ENCODE results near the gene S100A5.

Gene S100A5

GRCh38 chr1:153570874-153571273, 30.1 kb upstream of the S100A5 start:
- TF ChIP-seq, protein P1, sequence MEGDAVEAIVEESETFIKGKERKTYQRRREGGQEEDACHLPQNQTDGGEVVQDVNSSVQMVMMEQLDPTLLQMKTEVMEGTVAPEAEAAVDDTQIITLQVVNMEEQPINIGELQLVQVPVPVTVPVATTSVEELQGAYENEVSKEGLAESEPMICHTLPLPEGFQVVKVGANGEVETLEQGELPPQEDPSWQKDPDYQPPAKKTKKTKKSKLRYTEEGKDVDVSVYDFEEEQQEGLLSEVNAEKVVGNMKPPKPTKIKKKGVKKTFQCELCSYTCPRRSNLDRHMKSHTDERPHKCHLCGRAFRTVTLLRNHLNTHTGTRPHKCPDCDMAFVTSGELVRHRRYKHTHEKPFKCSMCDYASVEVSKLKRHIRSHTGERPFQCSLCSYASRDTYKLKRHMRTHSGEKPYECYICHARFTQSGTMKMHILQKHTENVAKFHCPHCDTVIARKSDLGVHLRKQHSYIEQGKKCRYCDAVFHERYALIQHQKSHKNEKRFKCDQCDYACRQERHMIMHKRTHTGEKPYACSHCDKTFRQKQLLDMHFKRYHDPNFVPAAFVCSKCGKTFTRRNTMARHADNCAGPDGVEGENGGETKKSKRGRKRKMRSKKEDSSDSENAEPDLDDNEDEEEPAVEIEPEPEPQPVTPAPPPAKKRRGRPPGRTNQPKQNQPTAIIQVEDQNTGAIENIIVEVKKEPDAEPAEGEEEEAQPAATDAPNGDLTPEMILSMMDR (conservative IDR thresholded peaks at IDR 0.05) = no peak
- no peak overlapping the region for H3K27ac ChIP-seq

GRCh38 chr1:153569465-153569864, 28.7 kb upstream of the S100A5 start:
- TF ChIP-seq, protein P1 (conservative IDR thresholded peaks at IDR 0.05) = no peak
- H3K27ac ChIP-seq = no peak overlapping the region

DNA sequence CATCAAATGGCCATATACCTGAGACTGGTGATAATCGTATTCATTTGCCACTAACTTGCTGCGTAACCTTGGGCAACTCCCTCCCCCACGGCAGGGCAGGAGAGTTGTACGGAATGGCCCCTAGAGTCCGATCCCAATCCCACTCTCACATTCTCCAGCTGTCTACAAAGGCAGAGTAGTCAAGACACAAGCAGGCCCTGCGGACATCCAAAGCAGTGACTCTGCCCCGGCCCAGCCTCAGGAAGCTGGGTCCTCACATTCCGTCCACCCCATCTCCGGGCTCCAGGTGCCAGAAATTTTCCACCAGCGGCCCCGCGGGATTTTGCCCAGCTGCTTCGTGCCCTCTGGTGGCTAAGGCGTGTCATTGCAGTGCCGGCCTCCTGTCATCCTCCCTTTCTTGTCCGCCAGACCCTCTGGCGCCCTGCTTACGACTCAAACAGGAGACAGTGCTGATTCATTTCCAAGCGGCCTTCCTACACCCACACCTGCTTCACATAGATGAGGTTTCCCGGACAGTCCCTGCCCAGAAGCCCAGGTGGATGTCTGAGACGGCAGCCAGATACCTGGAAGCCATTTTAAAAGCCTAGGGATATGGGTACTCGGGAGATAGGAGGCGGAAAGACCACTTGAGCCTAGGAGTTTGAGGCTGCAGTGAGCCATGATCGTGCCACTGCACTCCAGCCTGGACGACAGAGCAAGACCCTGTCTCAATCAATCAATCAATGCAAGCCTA, 27.8 kb upstream of the S100A5 start:
- H3K27ac ChIP-seq = peak overlapping the region; percentile 61; the same call in 1 of the 2 replicates
- TF ChIP-seq, protein P1 (conservative IDR thresholded peaks at IDR 0.05) = peak; percentile 98

GRCh38 chr1:153567621-153568366, 27.1 kb upstream of the S100A5 start:
- H3K27ac ChIP-seq = no peak overlapping the region; the same call in 1 of the 2 replicates
- TF ChIP-seq, protein P1 (conservative IDR thresholded peaks at IDR 0.05) = no peak

DNA sequence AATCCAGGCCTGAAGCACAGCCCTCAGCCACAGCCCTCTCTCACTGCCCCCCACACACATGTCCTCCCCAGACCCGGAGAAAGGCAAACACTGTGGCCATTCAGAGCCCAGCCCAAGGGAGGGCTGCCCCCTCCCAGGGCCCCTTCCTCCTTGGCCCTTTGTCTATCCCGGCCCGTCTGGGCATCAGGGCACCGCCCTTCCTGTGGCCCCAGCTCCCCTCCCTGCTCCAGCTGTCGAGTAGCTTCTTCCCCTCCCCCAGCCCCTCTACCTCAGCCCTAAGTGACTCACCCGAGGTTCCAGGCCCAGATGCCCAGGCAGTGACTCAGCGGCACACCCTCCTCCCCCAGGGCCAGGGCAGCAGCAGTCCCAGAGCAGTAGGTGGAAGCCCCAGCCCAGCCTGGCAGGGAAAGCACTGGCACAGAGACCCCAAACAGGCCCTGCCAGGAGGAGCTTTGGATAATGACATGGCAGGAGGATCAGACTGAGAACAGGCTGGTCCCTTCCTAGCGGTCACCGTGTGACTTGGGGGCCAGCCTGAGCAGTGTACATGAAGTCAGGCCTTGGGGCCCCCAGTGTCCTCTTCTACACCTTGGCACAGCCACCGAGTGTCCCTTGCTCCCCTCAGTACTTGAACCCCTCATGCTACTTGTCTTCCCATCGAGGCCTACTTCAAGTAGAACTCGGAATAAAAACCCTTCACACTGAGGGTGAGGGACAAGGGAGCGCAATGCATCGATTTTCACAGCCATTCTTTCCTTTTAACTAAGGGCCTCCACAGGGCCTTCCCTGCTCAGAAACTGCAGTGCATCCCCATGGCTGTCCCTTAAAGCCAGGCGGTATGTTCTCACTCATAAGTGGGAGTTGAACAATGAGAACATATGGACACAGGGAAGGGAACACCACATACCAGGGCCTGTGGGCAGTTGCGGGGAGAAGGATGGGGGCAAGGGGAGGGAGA, 26.0 kb upstream of the S100A5 start:
- H3K27ac ChIP-seq = no peak overlapping the region
- TF ChIP-seq, protein P1 (conservative IDR thresholded peaks at IDR 0.05) = no peak

DNA sequence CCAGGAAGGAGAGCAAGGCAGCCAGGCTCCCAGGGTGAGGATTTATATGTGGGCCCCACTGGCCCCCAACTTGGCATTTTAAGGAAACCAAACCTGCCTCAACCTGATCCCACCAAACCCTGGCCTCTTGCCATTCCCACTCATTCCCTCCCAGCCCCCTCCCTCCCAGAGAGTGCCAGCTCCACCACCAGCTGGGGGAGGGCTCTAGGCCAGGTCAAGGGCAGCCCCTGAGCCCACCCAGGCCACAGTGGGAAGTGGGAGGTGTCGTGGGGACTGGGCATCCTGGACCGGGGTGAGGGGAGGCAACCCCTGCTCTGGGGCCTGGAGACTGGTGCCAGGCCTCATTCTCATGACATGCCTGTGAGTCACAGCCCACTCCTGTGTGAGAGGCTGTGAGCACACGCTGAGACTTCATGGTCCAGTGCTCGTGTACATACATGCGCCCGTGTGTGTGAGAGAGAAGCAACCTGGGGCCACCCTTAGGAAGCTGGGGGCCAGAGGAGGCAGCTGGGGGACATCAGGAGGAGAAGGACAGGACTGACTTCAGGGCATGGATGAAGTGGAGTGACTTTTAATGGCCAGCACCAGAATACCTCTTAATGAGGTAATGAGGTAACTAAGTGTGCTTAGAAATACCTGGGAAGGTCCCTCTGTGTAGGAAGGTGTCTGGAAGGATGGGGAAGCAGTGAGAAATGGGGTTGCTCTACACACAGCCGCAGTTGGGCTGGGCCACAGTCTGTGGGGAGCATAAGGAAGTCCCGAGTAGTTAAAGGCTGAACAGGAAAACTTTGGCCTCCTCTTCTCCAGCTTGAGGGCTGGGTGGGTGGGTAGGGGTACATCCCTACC, 25.0 kb upstream of the S100A5 start, which contains the start of gene S100A2:
Gene S100A2, minus strand, starts transcription at position 316 of the 846 bp plus-strand sequence. CDS start 1,967 bp downstream, outside the sequence.
- no peak within 1 kb of the TSS for H3K27ac ChIP-seq
- TF ChIP-seq, protein P1 (conservative IDR thresholded peaks at IDR 0.05) = no peak
